Stomach (tissue), 9 donors: ENCODE results near the gene LRP1. TPM values are rescaled to one million over a fixed set of nuclear protein-coding genes. Genes with fewer than 3 reads are reported as not detected.

ENCODE experiments used
- DNase-seq, 2 donors: peaks; one replicate each; pipeline versions ENCODE4 v3.0.0 to v3.0.0-alpha.2; 2013 to 2019
- H3K27ac ChIP-seq, 5 donors: fragments of 200-600 bp in 4 of 5; sonication (generic) in 4 of 5; one replicate each; pipeline ENCODE4 v1.5.1; 2013 to 2019; ENCODE audit warnings: mild to moderate bottlenecking in 1 of 5, moderate library complexity in 1 of 5
- H3K27me3 ChIP-seq, 3 donors: fragments of 200-600 bp; sonication (generic); one replicate each; pipeline ENCODE4 v1.5.1; 2017 to 2019; ENCODE audit warnings: mixed run types in 1 of 3
- H3K36me3 ChIP-seq, 4 donors: fragments of 200-600 bp; sonication (generic); 1 replicate in 3 of 4; 2 replicates in 1 of 4; pipeline ENCODE4 v1.5.1; 2016 to 2019
- H3K4me1 ChIP-seq, 4 donors: fragments of 200-600 bp; sonication (generic); one replicate each; pipeline ENCODE4 v1.5.1; 2016 to 2019
- H3K4me3 ChIP-seq, 4 donors: fragments of 200-600 bp; sonication (generic) in 3 of 4; one replicate each; pipeline ENCODE4 v1.5.1; 2016 to 2019; ENCODE audit warnings: mild to moderate bottlenecking in 1 of 4
- H3K9me3 ChIP-seq, 4 donors: fragments of 200-600 bp; sonication (generic); one replicate each; pipeline ENCODE4 v1.5.1; 2016 to 2019
- EP300 ChIP-seq: sonication (generic); formaldehyde crosslinking; IDR thresholded peaks from one replicate; pipeline ENCODE4 v1.6.1; 2017; ENCODE audit warnings: antibody characterized with exemption
- POLR2A ChIP-seq, 4 donors: fragments of 450-650 bp; IDR thresholded peaks; one replicate each; pipeline ENCODE4 v1.6.1; 2016; ENCODE audit warnings: antibody characterized with exemption in 4 of 4, control low read depth in 2 of 4, mild to moderate bottlenecking in 1 of 4, moderate library complexity in 1 of 4
- POLR2AphosphoS5 ChIP-seq, 3 donors: sonication (generic); formaldehyde crosslinking; IDR thresholded peaks; one replicate each; pipeline ENCODE4 v1.6.1; 2016; ENCODE audit warnings: antibody characterized with exemption in 3 of 3
- WGBS, 5 donors: extraction: QIAGEN DNeasy Blood & Tissue Kit in 3 of 5; methylation state at CpG; one replicate each; pipeline versions ENCODE4 v1.1.5 to v1.1.7; 2013 to 2018; 5-methylcytosine and 5-hydroxymethylcytosine counted together
- intact Hi-C: fragments of 100-400 bp; cut with DNase I; formaldehyde crosslinking; loops from one replicate; pipeline ENCODE4 v1.15.1; 2023; ENCODE audit warnings: low total_unique reads
- polyA plus RNA-seq, 3 donors: library from polyadenylated mRNA; stranded (reverse); fragments of 200-250 nt; gene quantifications; one replicate each; pipeline ENCODE4 v1.2.3, GENCODE V29; 2013
- total RNA-seq, 5 donors: library from RNA; depleted of rRNA; stranded (reverse); fragments of >200 nt; gene quantifications; one replicate each; pipeline versions ENCODE4 v1.1.0 to v1.2.3, GENCODE V29; 2014 to 2016
- TF ChIP-seq, protein P1 (sequence below), 7 experiments: fragments of 450-650 bp in 4 of 7; fragments of 200-600 bp in 3 of 7; sonication (generic) in 3 of 7; IDR thresholded peaks; one replicate each; pipeline ENCODE4 v1.5.1; 2016 to 2019; ENCODE audit warnings: antibody characterized with exemption in 7 of 7, control low read depth in 2 of 7, mild to moderate bottlenecking in 1 of 7
- donor health status: healthy with polysubstance abuse.
- donor health status: Bipolar disorder and iron deficiency.
- donor health status: healthy.

Gene LRP1
- total and polyA plus RNA-seq, 8 donors = 13.5 to 510 (median 100) TPM

DNA sequence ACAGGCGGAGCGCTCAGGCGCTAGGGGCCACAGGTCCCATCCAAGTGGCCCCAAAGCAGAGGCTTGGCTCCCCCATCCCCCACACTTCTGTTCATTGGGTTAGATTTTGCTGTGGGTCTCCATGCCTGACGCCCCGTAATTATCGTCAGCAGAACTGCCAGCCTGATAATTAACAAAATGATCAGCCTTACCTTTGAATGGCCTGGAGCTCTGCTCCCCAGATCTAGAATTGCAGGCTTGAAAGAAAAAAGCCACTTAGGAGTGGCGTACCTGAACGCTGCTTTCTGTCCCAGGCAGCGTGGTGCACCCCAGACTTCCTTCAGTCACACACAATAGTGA, 47.8 kb downstream of the LRP1 start:
- Histone ChIP-seq H3K36me3 (peaks cover 46 to 96% (median 84%) of the 10 kb centered on the region in 4 donors), H3K27me3 (no peaks in the 10 kb centered on the region), H3K4me3 (no peak overlapping the region), H3K4me1 (peaks cover 6 to 16% (median 8%) of the 10 kb centered on the region in 4 donors), H3K27ac (peak overlapping the region in 1 of 5 donors; percentile 49), H3K9me3 (no peaks in the 10 kb centered on the region)
- intact Hi-C loops = loop anchor here (5.0 kb wide), 1 partner anchor 39 kb away; no protein-coding TSS in a partner anchor
- 78 to 91% (median 83%) methylated on average over 8 to 9 of the region's 9 CpGs for WGBS, 5 donors
- TF ChIP-seq, protein P1, sequence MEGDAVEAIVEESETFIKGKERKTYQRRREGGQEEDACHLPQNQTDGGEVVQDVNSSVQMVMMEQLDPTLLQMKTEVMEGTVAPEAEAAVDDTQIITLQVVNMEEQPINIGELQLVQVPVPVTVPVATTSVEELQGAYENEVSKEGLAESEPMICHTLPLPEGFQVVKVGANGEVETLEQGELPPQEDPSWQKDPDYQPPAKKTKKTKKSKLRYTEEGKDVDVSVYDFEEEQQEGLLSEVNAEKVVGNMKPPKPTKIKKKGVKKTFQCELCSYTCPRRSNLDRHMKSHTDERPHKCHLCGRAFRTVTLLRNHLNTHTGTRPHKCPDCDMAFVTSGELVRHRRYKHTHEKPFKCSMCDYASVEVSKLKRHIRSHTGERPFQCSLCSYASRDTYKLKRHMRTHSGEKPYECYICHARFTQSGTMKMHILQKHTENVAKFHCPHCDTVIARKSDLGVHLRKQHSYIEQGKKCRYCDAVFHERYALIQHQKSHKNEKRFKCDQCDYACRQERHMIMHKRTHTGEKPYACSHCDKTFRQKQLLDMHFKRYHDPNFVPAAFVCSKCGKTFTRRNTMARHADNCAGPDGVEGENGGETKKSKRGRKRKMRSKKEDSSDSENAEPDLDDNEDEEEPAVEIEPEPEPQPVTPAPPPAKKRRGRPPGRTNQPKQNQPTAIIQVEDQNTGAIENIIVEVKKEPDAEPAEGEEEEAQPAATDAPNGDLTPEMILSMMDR (IDR thresholded peaks at IDR 0.05) = peak in 2 of 7 experiments; percentile 4 to 30
- no peak for TF ChIP-seq EP300
- DNase-seq = no peak

DNA sequence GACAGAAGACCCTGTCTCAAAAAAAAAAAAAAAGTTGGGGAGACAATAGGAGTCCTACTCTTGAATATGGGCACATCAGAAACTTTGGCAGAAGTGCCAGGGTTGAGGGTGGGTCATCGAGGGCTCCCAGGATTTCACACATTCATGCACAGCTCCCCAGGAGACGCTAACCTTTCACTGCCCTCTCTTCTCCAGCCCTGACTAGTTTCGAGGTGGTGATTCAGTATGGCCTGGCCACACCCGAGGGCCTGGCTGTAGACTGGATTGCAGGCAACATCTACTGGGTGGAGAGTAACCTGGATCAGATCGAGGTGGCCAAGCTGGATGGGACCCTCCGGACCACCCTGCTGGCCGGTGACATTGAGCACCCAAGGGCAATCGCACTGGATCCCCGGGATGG, 48.6 kb downstream of the LRP1 start:
- H3K27me3 ChIP-seq = no peaks in the 10 kb centered on the region
- peaks cover 46 to 95% (median 88%) of the 10 kb centered on the region in 4 donors for H3K36me3 ChIP-seq
- intact Hi-C loops = loop anchor here (5.0 kb wide), 1 partner anchor 40 kb away; no protein-coding TSS in a partner anchor

DNA sequence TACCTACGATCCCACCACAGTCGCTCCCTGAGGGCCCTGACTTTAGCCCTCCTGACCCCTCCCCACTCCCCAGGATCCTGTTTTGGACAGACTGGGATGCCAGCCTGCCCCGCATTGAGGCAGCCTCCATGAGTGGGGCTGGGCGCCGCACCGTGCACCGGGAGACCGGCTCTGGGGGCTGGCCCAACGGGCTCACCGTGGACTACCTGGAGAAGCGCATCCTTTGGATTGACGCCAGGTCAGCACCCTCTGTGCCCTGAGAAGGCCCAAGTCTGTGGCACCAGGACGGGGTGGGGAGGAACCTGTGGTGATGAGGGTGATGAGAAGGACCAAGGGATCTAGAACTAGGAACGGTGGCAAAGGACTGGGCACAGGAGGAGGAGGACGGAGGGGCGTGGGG, 49.1 kb downstream of the LRP1 start:
- peaks cover 6 to 16% (median 8%) of the 10 kb centered on the region in 4 donors for H3K4me1 ChIP-seq
- H3K9me3 ChIP-seq = no peaks in the 10 kb centered on the region
- 89 to 94% (median 93%) methylated on average over 16 of the region's 16 CpGs for WGBS, 5 donors
- intact Hi-C loops = loop anchor here (5.0 kb wide), 1 partner anchor 40 kb away; no protein-coding TSS in a partner anchor
- H3K27ac ChIP-seq = no peak overlapping the region
- H3K27me3 ChIP-seq = no peaks in the 10 kb centered on the region
- DNase-seq = no peak
- H3K36me3 ChIP-seq = peaks cover 46 to 90% (median 89%) of the 10 kb centered on the region in 4 donors
- TF ChIP-seq EP300 (no peak), POLR2A (IDR thresholded peaks at IDR 0.05) (no peak), POLR2AphosphoS5 (IDR thresholded peaks at IDR 0.05) (no peak)
- TF ChIP-seq, protein P1 (IDR thresholded peaks at IDR 0.05) = no peak
- no peak overlapping the region for H3K4me3 ChIP-seq

More for the DNA sequence above, 48.6 kb downstream of the LRP1 start:
- no peak for DNase-seq
- TF ChIP-seq POLR2AphosphoS5 (IDR thresholded peaks at IDR 0.05) = no peak
- no peak for TF ChIP-seq EP300
- TF ChIP-seq, protein P1 (IDR thresholded peaks at IDR 0.05) = no peak
- no peak for TF ChIP-seq POLR2A (IDR thresholded peaks at IDR 0.05)
- Histone ChIP-seq H3K4me3 (no peak overlapping the region), H3K4me1 (peaks cover 6 to 16% (median 8%) of the 10 kb centered on the region in 4 donors), H3K9me3 (no peaks in the 10 kb centered on the region), H3K27ac (no peak overlapping the region)
- WGBS, 5 donors = 76 to 84% (median 80%) methylated on average over 8 to 9 of the region's 9 CpGs

DNA sequence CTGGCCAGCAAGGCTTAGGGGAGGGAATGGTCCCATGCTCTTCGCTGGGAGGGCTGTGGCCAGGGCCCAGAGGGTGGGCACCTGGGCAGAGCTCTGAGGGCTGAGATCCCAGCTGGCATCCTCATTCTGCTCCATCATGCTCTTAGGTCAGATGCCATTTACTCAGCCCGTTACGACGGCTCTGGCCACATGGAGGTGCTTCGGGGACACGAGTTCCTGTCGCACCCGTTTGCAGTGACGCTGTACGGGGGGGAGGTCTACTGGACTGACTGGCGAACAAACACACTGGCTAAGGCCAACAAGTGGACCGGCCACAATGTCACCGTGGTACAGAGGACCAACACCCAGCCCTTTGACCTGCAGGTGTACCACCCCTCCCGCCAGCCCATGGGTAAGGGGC, 49.9 kb downstream of the LRP1 start:
- no peak overlapping the region for H3K27ac ChIP-seq
- no peak overlapping the region for H3K4me3 ChIP-seq
- TF ChIP-seq, protein P1 (IDR thresholded peaks at IDR 0.05) = no peak
- TF ChIP-seq POLR2AphosphoS5 (IDR thresholded peaks at IDR 0.05) (no peak), POLR2A (IDR thresholded peaks at IDR 0.05) (no peak), EP300 (no peak)
- 82 to 89% (median 86%) methylated on average over 3 to 14 of the region's 14 CpGs for whole genome bisulfite sequencing, 5 donors
- H3K36me3 ChIP-seq = peaks cover 47 to 85% (median 83%) of the 10 kb centered on the region in 4 donors
- no peak for DNase-seq
- no peaks in the 10 kb centered on the region for H3K27me3 ChIP-seq
- intact Hi-C loops = loop anchor here (5.0 kb wide), 1 partner anchor 41 kb away; no protein-coding TSS in a partner anchor
- H3K9me3 ChIP-seq = no peaks in the 10 kb centered on the region
- peaks cover 6 to 16% (median 8%) of the 10 kb centered on the region in 4 donors for H3K4me1 ChIP-seq
